Smooth muscle cell (in vitro differentiated cells): ENCODE data around the gene TIMM29. TPM values are rescaled to one million over a fixed set of nuclear protein-coding genes. Genes with fewer than 3 reads are reported as not detected.

Experiments
- DNase-seq: peaks from one replicate; lab custom pipeline; 2025; ENCODE audit not compliant: unreplicated experiment; lab: John Stamatoyannopoulos, UW
- H2AFZ ChIP-seq: fragments of 200-600 bp; sonication (generic); 2 replicates; pipeline ENCODE4 v1.6.0; 2016; ENCODE audit warnings: antibody characterized with exemption, low read depth, mild to moderate bottlenecking
- H3F3A ChIP-seq: fragments of 200-600 bp; sonication (generic); 2 replicates; pipeline ENCODE4 v1.6.0; 2017; ENCODE audit warnings: antibody characterized with exemption, low read depth
- H3K27ac ChIP-seq: fragments of 200-600 bp; sonication (generic); 2 replicates; pipeline ENCODE4 v1.5.1; 2016; ENCODE audit warnings: low read depth, mild to moderate bottlenecking
- H3K27me3 ChIP-seq: fragments of 200-600 bp; sonication (generic); 2 replicates; pipeline ENCODE4 v1.6.1; 2016; ENCODE audit warnings: low read depth, mild to moderate bottlenecking
- H3K36me3 ChIP-seq: fragments of 200-600 bp; sonication (generic); 2 replicates; pipeline ENCODE4 v1.5.1; 2016; ENCODE audit warnings: low read depth
- H3K4me1 ChIP-seq: fragments of 200-600 bp; sonication (generic); 2 replicates; pipeline ENCODE4 v1.5.1; 2016; ENCODE audit warnings: low read depth
- H3K4me2 ChIP-seq: fragments of 200-600 bp; sonication (generic); 2 replicates; pipeline ENCODE4 v1.6.0; 2016; ENCODE audit warnings: mild to moderate bottlenecking
- H3K4me3 ChIP-seq: fragments of 200-600 bp; sonication (generic); 2 replicates; pipeline ENCODE4 v1.5.1; 2016; ENCODE audit warnings: mild to moderate bottlenecking
- H3K79me2 ChIP-seq: fragments of 200-600 bp; sonication (generic); 2 replicates; pipeline ENCODE4 v1.6.0; 2016; ENCODE audit warnings: low read depth, mild to moderate bottlenecking
- H3K9ac ChIP-seq: fragments of 200-600 bp; sonication (generic); 2 replicates; pipeline ENCODE4 v1.6.0; 2016; ENCODE audit warnings: low read depth
- H3K9me3 ChIP-seq: fragments of 200-600 bp; sonication (generic); replicated peaks from 2 replicates; pipeline ENCODE4 v1.5.1; 2016; ENCODE audit warnings: low read depth
- H4K20me1 ChIP-seq: fragments of 200-600 bp; sonication (generic); 2 replicates; pipeline ENCODE4 v1.6.0; 2016; ENCODE audit warnings: low read depth
- CTCF ChIP-seq: fragments of 200-600 bp; sonication (generic); IDR thresholded peaks from 2 replicates; pipeline ENCODE4 v1.5.1; 2017; ENCODE audit warnings: borderline replicate concordance, mild to moderate bottlenecking, antibody characterized with exemption; ENCODE audit not compliant: insufficient read depth, poor library complexity, severe bottlenecking
- WGBS: methylation state at CpG from one replicate; pipeline ENCODE4 v1.1.7; 2016; ENCODE audit warnings: low lambda C conversion rate; 5-methylcytosine and 5-hydroxymethylcytosine counted together
- polyA plus RNA-seq: library from polyadenylated mRNA; unstranded; fragments of >200 nt; fragmentation: Nextera tagmentation; extraction: Ambion mirVana; gene quantifications from 2 replicates; pipeline ENCODE4 v1.2.1, GENCODE V29; 2016
- total RNA-seq: library from RNA; depleted of rRNA; stranded (reverse); fragments of >200 nt; gene quantifications from 2 replicates; pipeline ENCODE4 v1.2.3, GENCODE V29; 2014

TIMM29 gene
- total and polyA plus RNA-seq, 2 experiments from 2014 or later, result 14.9 to 16.8 TPM

GRCh38 chr19:10921199-10921909, 7.3 kb upstream of the TIMM29 start:
- Histone ChIP-seq H4K20me1 (peaks cover 18% of the 10 kb centered on the region), H3K4me2 (no peak overlapping the region), H3K27ac (no peak overlapping the region), H3K4me1 (no peaks in the 10 kb centered on the region), H2AFZ (no peak overlapping the region), H3F3A (no peaks in the 10 kb centered on the region), H3K9ac (no peak overlapping the region), H3K27me3 (no peaks in the 10 kb centered on the region), H3K4me3 (no peak overlapping the region), H3K79me2 (peaks cover under 1% of the 10 kb centered on the region), H3K9me3 (no peaks in the 10 kb centered on the region), H3K36me3 (no peaks in the 10 kb centered on the region)
- 94% methylated on average over 40 of the region's 43 CpGs for WGBS
- no peak for DNase-seq
- no peak for TF ChIP-seq CTCF

DNA sequence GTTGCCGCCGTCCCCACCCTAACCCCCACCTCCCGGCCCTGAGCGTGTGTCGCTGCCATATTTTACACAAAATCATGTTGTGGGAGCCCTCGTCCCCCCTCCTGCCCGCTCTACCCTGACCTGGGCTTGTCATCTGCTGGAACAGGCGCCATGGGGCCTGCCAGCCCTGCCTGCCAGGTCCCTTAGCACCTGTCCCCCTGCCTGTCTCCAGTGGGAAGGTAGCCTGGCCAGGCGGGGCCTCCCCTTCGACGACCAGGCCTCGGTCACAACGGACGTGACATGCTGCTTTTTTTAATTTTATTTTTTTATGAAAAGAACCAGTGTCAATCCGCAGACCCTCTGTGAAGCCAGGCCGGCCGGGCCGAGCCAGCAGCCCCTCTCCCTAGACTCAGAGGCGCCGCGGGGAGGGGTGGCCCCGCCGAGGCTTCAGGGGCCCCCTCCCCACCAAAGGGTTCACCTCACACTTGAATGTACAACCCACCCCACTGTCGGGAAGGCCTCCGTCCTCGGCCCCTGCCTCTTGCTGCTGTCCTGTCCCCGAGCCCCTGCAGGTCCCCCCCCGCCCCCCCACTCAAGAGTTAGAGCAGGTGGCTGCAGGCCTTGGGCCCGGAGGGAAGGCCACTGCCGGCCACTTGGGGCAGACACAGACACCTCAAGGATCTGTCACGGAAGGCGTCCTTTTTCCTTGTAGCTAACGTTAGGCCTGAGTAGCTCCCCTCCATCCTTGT, 6.5 kb upstream of the TIMM29 start:
- Histone ChIP-seq H3K79me2 (peaks cover 8% of the 10 kb centered on the region), H3K27me3 (no peaks in the 10 kb centered on the region), H3K4me2 (no peak overlapping the region), H3K9me3 (no peaks in the 10 kb centered on the region), H3K4me3 (no peak overlapping the region), H3K9ac (no peak overlapping the region), H3F3A (no peaks in the 10 kb centered on the region), H3K27ac (no peak overlapping the region), H2AFZ (no peak overlapping the region), H3K36me3 (no peaks in the 10 kb centered on the region), H3K4me1 (no peaks in the 10 kb centered on the region), H4K20me1 (peaks cover 18% of the 10 kb centered on the region)
- DNase-seq, result no peak
- 95% methylated on average over 29 of the region's 33 CpGs for WGBS
- TF ChIP-seq CTCF, result no peak

DNA sequence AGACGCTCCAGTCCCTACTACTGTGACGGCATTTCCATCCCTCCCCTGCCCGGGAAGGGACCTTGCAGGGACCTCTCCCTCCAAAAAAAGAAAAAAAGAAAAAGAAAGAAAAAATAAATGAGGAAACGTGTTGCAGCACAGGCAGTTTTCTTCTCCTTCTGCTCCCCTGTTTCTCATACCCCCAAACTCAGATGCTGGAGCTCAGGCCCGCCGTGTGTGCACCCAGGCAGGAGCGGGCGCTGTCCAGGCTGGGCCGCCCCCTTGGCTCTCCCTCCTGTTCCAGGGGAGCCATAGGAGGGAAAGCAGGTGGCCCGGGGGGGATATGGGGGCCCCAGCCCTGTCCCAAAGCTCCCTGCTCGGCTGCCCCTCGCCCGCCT, 6.0 kb upstream of the TIMM29 start:
- no peak for DNase-seq
- no peak overlapping the region for H2AFZ ChIP-seq
- H3K79me2 ChIP-seq, result peaks cover 13% of the 10 kb centered on the region
- no peak for TF ChIP-seq CTCF
- H3K4me2 ChIP-seq, result no peak overlapping the region
- H3K27ac ChIP-seq, result no peak overlapping the region
- 97% methylated on average over 13 of the region's 13 CpGs for WGBS
- H3K4me3 ChIP-seq, result no peak overlapping the region
- H4K20me1 ChIP-seq, result peaks cover 18% of the 10 kb centered on the region
- no peak overlapping the region for H3K9ac ChIP-seq
- H3K27me3 ChIP-seq, result no peaks in the 10 kb centered on the region
- H3K9me3 ChIP-seq, result no peaks in the 10 kb centered on the region
- H3F3A ChIP-seq, result no peaks in the 10 kb centered on the region
- H3K4me1 ChIP-seq, result peaks cover 3% of the 10 kb centered on the region
- H3K36me3 ChIP-seq, result no peaks in the 10 kb centered on the region
